ENCODE measurements around the gene PCSK9. TPM values are rescaled to one million over a fixed set of nuclear protein-coding genes. Genes with fewer than 3 reads are reported as not detected.

Gene PCSK9
- total RNA-seq, 4 donors from 2014 or later, result 0.07 TPM; not detected in 3

GRCh38 chr1:55033265-55033614 is 6.1 kb upstream of the PCSK9 start:
- no peak for ATAC-seq

DNA sequence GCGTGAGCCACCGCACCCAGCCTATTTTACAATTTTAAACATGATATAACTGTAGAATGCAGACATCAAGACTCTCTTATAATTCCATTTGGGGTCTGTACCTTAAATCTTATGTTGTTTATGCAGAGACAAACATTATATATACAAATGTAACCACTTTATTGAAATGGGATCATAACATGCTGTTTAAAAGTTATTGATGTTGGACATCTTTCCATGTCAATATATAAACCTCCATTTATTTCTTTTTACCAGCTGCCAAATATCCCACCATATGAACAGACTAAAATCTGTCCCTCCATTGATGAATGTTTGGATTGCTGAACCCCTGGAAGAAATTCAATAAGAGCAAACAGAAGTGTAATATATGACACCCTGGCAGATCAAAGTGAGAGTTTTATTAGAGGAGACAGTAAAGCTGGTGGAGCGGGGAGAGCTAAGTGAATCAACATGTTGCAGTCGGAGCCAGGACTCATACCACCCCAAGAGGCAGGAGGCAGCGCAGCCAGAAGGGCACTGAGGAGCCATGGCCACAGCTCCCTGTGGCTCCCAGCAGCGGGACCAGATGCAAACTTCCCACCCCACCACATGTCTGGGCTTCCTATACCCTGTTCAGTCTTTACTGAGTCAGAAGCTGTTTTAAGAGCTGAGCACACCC is 4.7 kb upstream of the PCSK9 start:
- TF ChIP-seq, protein P1, sequence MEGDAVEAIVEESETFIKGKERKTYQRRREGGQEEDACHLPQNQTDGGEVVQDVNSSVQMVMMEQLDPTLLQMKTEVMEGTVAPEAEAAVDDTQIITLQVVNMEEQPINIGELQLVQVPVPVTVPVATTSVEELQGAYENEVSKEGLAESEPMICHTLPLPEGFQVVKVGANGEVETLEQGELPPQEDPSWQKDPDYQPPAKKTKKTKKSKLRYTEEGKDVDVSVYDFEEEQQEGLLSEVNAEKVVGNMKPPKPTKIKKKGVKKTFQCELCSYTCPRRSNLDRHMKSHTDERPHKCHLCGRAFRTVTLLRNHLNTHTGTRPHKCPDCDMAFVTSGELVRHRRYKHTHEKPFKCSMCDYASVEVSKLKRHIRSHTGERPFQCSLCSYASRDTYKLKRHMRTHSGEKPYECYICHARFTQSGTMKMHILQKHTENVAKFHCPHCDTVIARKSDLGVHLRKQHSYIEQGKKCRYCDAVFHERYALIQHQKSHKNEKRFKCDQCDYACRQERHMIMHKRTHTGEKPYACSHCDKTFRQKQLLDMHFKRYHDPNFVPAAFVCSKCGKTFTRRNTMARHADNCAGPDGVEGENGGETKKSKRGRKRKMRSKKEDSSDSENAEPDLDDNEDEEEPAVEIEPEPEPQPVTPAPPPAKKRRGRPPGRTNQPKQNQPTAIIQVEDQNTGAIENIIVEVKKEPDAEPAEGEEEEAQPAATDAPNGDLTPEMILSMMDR (IDR thresholded peaks at IDR 0.05 in 4 of 5, conservative IDR thresholded peaks at IDR 0.05 in 1 of 5), result no peak
- no peak for TF ChIP-seq POLR2A (IDR thresholded peaks at IDR 0.05)
- in situ Hi-C loops (cut with MboI; ENCODE audit: low sequenced_read_pairs in 4 of 4) (no loop called here), intact Hi-C loops (cut with DNase I; ENCODE audit: low total_unique reads) (no loop called here)
- DNase-seq (no peak), ATAC-seq (no peak)
- Histone ChIP-seq H3K4me1 (no peaks in the 10 kb centered on the region), H3K4me3 (no peak overlapping the region), H3K36me3 (no peaks in the 10 kb centered on the region), H3K9me3 (no peaks in the 10 kb centered on the region), H3K27me3 (peaks cover 32 to 47% (median 42%) of the 10 kb centered on the region in 3 donors), H3K27ac (no peak overlapping the region)

More at GRCh38 chr1:55033265-55033614, 6.1 kb upstream of the PCSK9 start:
- intact Hi-C loops (cut with DNase I; ENCODE audit: low total_unique reads), result no loop called here
- Histone ChIP-seq H3K27me3 (peaks cover 18 to 34% (median 28%) of the 10 kb centered on the region in 3 donors), H3K9me3 (no peaks in the 10 kb centered on the region), H3K27ac (no peak overlapping the region), H3K36me3 (no peaks in the 10 kb centered on the region), H3K4me1 (no peaks in the 10 kb centered on the region), H3K4me3 (no peak overlapping the region)
- in situ Hi-C loops (cut with MboI; ENCODE audit: low sequenced_read_pairs in 4 of 4), result no loop called here
- no peak for DNase-seq
- TF ChIP-seq, protein P1 (IDR thresholded peaks at IDR 0.05 in 4 of 5, conservative IDR thresholded peaks at IDR 0.05 in 1 of 5), result no peak
- no peak for TF ChIP-seq POLR2A (IDR thresholded peaks at IDR 0.05)

DNA sequence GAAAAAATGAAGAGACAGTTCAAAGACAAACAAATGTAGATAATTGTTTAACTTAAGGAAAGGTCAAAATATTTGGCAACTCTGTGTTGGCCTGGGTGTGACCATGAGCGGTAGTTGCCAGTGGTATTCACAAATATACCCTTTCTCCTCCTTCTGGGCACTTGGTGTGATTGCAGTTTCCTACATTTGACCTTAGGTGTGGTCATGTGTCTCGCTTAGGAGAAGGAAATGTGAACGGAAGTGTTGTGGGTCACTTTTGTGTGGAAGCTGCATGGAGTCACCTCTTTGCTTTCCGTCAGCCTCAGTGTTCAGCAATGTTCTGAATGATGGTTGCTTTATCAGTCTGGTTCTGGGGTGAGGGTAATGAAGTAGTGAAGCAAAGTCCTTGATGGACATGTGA is 3.4 kb upstream of the PCSK9 start:
- ATAC-seq (no peak), DNase-seq (no peak)
- intact Hi-C loops (cut with DNase I; ENCODE audit: low total_unique reads), result no loop called here
- Histone ChIP-seq H3K27me3 (peaks cover 44 to 58% (median 53%) of the 10 kb centered on the region in 3 donors), H3K4me3 (no peak overlapping the region), H3K36me3 (no peaks in the 10 kb centered on the region), H3K4me1 (peaks cover 0 to 3% of the 10 kb centered on the region in 2 donors), H3K27ac (no peak overlapping the region), H3K9me3 (no peaks in the 10 kb centered on the region)
- TF ChIP-seq, protein P1 (IDR thresholded peaks at IDR 0.05 in 4 of 5, conservative IDR thresholded peaks at IDR 0.05 in 1 of 5), result no peak
- no peak for TF ChIP-seq POLR2A (IDR thresholded peaks at IDR 0.05)
- in situ Hi-C loops (cut with MboI; ENCODE audit: low sequenced_read_pairs in 4 of 4), result no loop called here

- H3K27ac ChIP-seq, result no peak overlapping the region
- intact Hi-C loops (cut with DNase I; ENCODE audit: low total_unique reads), result no loop called here
- H3K36me3 ChIP-seq, result no peaks in the 10 kb centered on the region
- ATAC-seq, result no peak
- H3K4me1 ChIP-seq, result peaks cover 0 to 3% of the 10 kb centered on the region in 2 donors
- DNase-seq, result no peak
- peaks cover 51 to 62% (median 59%) of the 10 kb centered on the region in 3 donors for H3K27me3 ChIP-seq
- no peak for TF ChIP-seq POLR2A (IDR thresholded peaks at IDR 0.05)
- TF ChIP-seq, protein P1 (IDR thresholded peaks at IDR 0.05 in 4 of 5, conservative IDR thresholded peaks at IDR 0.05 in 1 of 5), result no peak
- no peak overlapping the region for H3K4me3 ChIP-seq
- no peaks in the 10 kb centered on the region for H3K9me3 ChIP-seq
- in situ Hi-C loops (cut with MboI; ENCODE audit: low sequenced_read_pairs in 4 of 4), result no loop called here
These were observed 1.4 kb upstream of the PCSK9 start for GRCh38 chr1:55037733-55038551.

All from gastrocnemius medialis (tissue), 4 donors.